ENCODE measurements around the gene ALDOC. TPM values are rescaled to one million over a fixed set of nuclear protein-coding genes. Genes with fewer than 3 reads are reported as not detected.

ALDOC gene
- total and polyA plus RNA-seq, 10 donors, result 16.9 to 64.4 (median 31.6) TPM

- 64 to 84% (median 74%) methylated on average over 3 of the region's 3 CpGs for WGBS, 5 donors
Measured at GRCh38 chr17:28585851-28586250, 9.2 kb upstream of the ALDOC start.

GRCh38 chr17:28584434-28584833 is 7.7 kb upstream of the ALDOC start:
- no peak overlapping the region for H3K4me3 ChIP-seq
- H3K9me3 ChIP-seq, result no peaks in the 10 kb centered on the region
- peaks cover 0 to 89% (median 22%) of the 10 kb centered on the region in 6 donors for H3K36me3 ChIP-seq
- intact Hi-C loops (cut with DNase I; ENCODE audit: low total_unique reads), result no loop called here
- H3K4me1 ChIP-seq, result peaks cover 0 to 10% (median 0%) of the 10 kb centered on the region in 6 donors
- no peak for TF ChIP-seq POLR2AphosphoS5 (IDR thresholded peaks at IDR 0.05)
- no peak for TF ChIP-seq POLR2A (IDR thresholded peaks at IDR 0.05)
- no peak for TF ChIP-seq CTCF (IDR thresholded peaks at IDR 0.05 in 8 of 11, conservative IDR thresholded peaks at IDR 0.05 in 3 of 11)
- no peak for DNase-seq
- H3K27me3 ChIP-seq (replicated peaks in 1 of 7), result no peaks in the 10 kb centered on the region
- H3K27ac ChIP-seq, result no peak overlapping the region
- WGBS, 5 donors, result 83 to 97% (median 95%) methylated on average over 3 of the region's 3 CpGs

More at GRCh38 chr17:28585851-28586250, 9.2 kb upstream of the ALDOC start:
- intact Hi-C loops (cut with DNase I; ENCODE audit: low total_unique reads), result no loop called here
- peaks cover 0 to 10% (median 0%) of the 10 kb centered on the region in 6 donors for H3K4me1 ChIP-seq
- no peak for DNase-seq
- no peak overlapping the region for H3K4me3 ChIP-seq
- TF ChIP-seq POLR2AphosphoS5 (IDR thresholded peaks at IDR 0.05) (no peak), CTCF (IDR thresholded peaks at IDR 0.05 in 8 of 11, conservative IDR thresholded peaks at IDR 0.05 in 3 of 11) (no peak), POLR2A (IDR thresholded peaks at IDR 0.05) (no peak)
- H3K27me3 ChIP-seq (replicated peaks in 1 of 7), result no peaks in the 10 kb centered on the region
- no peak overlapping the region for H3K27ac ChIP-seq
- H3K36me3 ChIP-seq, result peaks cover 0 to 93% (median 22%) of the 10 kb centered on the region in 6 donors
- H3K9me3 ChIP-seq, result no peaks in the 10 kb centered on the region

GRCh38 chr17:28582513-28582912 is 5.8 kb upstream of the ALDOC start:
- Histone ChIP-seq H3K27me3 (replicated peaks in 1 of 7) (no peaks in the 10 kb centered on the region), H3K36me3 (peaks cover 0 to 90% (median 22%) of the 10 kb centered on the region in 6 donors), H3K27ac (no peak overlapping the region), H3K4me3 (no peak overlapping the region), H3K4me1 (peaks cover 0 to 4% (median 2%) of the 10 kb centered on the region in 6 donors), H3K9me3 (no peaks in the 10 kb centered on the region)
- intact Hi-C loops (cut with DNase I; ENCODE audit: low total_unique reads), result no loop called here
- TF ChIP-seq POLR2A (IDR thresholded peaks at IDR 0.05) (no peak), CTCF (IDR thresholded peaks at IDR 0.05 in 8 of 11, conservative IDR thresholded peaks at IDR 0.05 in 3 of 11) (no peak), POLR2AphosphoS5 (IDR thresholded peaks at IDR 0.05) (no peak)
- 88 to 100% (median 97%) methylated on average over 2 of the region's 2 CpGs for WGBS, 5 donors
- no peak for DNase-seq

GRCh38 chr17:28580959-28581358 is 4.3 kb upstream of the ALDOC start:
- WGBS, 5 donors, result 96 to 100% (median 97%) methylated on average over 3 of the region's 3 CpGs
- H3K4me3 ChIP-seq, result no peak overlapping the region
- TF ChIP-seq POLR2A (IDR thresholded peaks at IDR 0.05) (no peak), CTCF (IDR thresholded peaks at IDR 0.05 in 8 of 11, conservative IDR thresholded peaks at IDR 0.05 in 3 of 11) (no peak), POLR2AphosphoS5 (IDR thresholded peaks at IDR 0.05) (no peak)
- intact Hi-C loops (cut with DNase I; ENCODE audit: low total_unique reads), result no loop called here
- H3K9me3 ChIP-seq, result no peaks in the 10 kb centered on the region
- peaks cover 4 to 17% (median 14%) of the 10 kb centered on the region in 6 donors for H3K4me1 ChIP-seq
- H3K27me3 ChIP-seq (replicated peaks in 1 of 7), result no peaks in the 10 kb centered on the region
- H3K27ac ChIP-seq, result no peak overlapping the region
- H3K36me3 ChIP-seq, result peaks cover 0 to 75% (median 21%) of the 10 kb centered on the region in 6 donors
- DNase-seq, result no peak
